NCI-H1694 (cell line): ENCODE data around the gene HIBCH.
"Not testable (repeated sequence)": the region's sequence is repeated elsewhere in the genome, so short reads cannot be mapped to it uniquely, and the experiment has no call there.

Experiments used
- DNase-seq: peaks from one replicate; lab custom pipeline; 2025; lab: John Stamatoyannopoulos, UW

Gene HIBCH

DNA sequence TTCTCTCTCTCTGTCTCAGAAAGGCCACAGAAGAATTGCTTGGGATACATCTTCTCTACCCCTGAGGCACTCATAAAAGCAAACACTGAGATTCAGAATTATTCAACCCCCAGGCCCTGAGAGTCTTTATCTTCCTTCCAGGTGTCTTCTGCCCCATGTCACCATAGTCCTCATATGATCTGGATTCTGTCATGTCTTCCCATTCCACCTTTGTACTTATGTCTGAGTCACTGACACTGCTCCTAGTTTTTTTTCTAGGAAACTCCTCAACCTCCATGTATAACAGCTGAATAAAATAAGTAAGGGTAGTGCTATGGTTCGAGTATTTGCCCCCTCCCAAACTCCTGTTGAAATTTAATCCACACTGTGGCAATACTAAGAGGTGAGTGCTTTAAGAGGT, 11.6 kb downstream of the HIBCH start:
- no peak for DNase-seq

DNA sequence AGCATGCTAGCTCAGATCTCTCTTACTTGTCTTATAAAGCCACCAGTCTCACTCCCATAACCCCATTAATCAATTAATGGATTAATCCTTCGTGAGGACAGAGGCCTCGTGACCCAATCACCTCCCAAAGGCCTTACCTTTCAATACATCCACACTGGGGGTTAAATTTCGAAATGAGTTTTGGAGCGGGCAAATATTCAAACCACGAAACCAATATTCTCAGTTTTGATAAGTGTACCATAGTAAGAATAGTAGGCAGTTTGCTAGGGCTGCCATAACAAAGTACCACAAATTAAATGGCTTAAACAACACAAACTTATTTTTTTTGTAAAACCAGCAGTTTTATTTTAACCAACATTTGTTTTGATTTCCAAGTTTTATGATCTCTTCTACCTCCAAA, 15.2 kb downstream of the HIBCH start:
- DNase-seq: no peak

DNA sequence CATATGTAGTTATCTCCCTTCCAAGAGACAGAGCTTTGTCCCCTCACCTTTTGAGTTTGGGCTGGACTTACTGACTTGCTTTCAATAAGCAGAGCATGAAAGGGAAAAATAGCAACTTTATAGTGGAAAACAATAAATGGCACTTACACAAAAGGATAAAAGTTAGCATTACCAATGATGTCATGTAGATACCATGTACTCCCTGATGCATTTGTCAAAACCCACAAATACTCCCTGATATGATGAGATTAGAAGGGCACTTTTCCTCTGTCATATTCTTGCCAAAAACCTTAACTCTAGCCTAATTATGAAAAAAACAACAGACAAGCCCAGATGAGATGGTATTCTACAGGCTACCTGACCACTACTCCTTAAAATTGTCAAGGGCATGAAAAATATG, 16.0 kb downstream of the HIBCH start:
- DNase-seq: no peak

DNA sequence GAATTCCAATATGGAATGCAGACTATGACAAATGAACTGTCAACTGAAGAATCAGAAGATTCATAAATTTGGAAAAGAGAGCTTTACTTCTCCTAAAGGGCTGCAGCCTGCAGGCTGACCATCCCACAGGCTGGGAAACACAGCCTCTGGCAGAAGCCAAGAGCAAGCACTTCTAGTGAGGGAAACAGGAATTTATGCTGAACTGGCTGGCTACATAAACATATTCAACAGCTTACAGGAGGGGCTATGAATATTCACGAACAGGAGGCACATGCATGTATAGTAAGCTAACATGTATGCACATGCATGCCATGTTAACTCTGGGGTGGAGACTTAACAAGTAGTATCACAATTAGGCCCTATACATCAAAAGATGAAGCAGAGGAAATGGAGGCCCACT, 17.6 kb downstream of the HIBCH start:
- no peak for DNase-seq

DNA sequence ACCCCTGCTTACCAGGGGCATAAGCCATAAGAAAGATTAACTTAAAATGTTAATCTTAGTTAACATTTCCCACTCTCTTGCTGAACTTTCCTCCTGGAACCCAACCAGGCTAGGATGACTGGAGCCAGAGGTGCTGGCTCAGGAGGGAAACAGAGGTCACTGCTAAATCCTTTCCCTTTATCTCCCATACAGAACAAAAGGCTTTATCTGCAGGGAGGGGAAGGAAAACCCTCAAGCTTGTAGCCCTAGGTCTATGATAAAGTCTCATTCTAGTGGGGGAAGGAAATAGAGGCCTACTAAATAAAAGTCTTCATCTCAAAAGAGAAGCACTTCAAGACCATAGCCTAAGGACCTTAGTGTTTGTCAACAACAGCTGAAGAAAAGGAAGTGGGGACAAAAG, 18.6 kb downstream of the HIBCH start:
- DNase-seq: no peak

DNA sequence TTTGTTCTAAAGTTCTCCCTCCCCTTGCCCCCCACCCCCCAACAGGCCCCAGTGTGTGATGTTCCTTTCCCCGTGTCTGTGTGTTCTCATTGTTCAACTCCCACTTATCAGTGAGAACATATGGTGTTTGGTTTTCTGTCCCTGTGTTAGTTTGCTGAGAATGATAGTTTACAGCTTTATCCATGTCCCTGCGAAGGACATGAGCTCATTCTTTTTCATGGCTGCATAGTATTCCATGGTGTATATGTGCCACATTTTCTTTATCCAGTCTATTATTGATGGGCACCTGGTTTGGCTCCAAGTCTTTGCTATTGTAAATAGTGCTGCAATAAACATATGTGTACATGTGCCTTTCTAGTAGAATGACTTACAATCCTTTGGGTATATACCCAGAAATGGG, 21.7 kb downstream of the HIBCH start:
- DNase-seq: not testable (repeated sequence)

DNA sequence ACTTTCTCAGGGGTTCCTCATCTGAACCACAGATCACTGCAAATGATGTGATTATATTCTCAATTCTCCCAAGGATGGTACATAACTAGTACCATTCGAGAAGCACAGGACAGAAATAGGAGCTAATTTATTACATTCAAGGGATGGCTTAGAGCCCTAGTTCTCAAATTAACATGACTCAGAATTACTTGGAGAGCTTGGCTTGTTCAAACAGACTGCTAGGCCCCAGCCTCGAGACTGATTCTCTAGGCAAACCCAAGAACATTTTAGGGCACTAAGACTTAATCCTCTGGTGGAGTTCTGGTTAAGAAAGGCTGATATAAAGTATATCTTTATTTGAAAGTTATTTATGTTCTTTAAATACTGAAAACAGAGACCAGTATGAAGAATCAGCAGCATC, 35.8 kb downstream of the HIBCH start:
- no peak for DNase-seq

DNA sequence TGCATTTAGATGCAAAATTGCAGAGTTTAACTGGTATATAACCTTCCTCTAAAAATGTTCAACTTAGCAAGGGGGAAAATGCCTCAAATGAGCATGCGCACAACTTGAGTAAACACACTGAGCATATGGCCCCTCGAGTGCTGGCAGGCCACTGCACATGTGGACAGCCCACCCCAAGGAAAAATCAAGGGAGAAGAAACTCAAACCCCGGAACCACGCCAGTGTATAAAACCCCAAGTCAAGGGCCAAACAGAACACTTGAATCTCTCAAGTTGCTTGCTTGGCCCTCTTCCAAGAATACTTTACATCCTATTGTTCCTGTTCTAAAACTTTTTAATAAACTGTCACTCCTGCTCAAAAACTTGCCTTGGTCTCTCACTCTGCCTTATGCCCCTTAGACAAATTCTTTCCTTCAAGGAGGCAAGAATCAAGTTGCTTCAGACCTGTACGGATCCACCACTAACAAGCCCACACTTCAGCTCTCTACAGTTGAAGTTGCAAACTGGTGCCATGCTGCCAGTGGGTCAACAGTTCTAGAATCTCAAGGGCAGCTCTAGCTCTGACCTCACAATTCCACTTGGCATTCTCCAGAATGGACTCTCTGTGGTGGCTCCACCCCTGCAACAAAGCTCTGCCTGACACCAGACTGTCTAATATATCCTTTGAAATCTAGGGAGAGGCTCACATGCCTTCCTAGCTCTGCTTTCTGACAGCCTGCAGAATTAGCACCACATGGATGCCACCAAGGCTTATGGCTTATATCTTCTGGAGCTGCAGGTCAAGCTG, 38.9 kb downstream of the HIBCH start:
- DNase-seq: no peak

DNA sequence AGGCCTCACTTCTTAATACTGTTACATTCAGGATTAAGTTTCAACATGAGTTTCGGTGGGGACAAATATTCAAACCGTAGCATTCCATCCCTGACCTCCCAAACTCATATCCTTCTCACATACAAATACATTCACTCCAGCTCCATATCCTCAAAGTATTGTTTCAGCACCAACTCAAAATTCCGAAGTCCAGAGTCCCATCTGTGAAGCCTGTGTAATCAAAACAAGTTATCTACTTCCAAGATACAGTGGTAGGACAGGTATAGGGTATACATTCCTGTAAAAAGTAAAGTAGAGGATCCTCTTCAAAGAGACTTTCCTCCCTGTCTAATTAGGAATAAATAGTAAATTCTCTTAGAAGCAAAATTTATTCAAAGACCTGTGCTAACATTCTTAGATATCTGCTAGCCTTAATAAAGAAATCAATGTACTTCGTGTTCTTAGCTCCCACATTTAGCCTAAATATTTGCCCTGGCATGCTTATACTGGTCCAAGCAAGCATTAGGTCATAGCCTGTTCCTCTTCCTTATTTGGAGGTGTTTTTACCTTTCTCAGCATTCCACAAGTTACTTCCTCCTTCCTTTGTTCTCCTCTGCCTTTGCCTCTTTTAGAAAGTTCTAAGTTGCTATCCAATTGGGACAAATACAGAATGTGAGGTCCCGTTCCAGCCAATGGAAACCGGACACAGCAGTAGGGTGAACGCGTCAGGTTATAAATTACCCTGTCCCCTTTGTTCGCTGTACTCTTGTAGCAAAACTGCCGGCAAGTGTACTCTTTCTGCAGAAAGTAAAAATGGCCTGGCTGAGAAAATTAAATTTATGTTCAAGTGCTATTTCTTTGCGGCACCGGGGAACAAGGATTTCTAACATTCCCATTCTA, 40.1 kb downstream of the HIBCH start:
- DNase-seq: not testable (repeated sequence)

DNA sequence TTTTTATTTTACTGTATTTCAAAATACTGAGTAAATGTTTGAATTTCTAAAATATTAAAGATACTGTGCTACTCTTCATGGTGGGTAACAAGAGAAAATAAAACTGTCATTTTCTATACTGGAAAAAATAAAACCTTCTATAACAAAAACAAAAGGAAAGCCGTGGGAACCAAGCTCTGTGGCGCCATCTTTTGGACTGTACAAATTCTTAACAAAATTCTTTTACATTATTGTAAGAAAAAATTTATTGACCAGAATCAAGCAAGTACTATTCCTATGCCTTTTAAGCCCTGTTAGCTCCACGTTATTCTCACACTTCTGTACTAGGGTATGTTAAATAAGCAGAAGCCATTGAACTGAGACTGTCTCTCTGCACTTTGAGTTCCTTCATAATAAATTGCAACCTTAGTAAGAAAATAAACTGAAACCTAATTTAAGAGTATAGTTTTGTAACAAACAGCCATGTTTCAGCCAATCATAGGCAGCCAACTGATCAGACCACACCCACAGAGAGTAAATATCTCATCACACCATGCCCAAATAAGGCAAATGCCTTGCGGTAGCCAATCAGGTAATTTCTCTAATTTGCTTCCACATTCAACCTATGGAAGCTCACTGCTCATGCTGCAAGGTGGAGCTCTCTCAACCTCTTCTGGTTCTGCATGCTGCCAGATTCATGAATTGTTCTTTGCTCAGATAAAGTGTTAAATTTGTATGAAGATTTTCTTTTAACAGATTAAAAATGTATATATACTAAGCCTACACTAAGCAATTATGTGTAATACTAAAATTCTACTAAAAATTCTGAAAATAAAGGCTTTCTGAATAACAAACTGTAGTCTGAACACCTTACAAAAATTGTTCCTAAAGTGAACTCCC, 42.2 kb downstream of the HIBCH start:
- DNase-seq: peak; percentile 3

DNA sequence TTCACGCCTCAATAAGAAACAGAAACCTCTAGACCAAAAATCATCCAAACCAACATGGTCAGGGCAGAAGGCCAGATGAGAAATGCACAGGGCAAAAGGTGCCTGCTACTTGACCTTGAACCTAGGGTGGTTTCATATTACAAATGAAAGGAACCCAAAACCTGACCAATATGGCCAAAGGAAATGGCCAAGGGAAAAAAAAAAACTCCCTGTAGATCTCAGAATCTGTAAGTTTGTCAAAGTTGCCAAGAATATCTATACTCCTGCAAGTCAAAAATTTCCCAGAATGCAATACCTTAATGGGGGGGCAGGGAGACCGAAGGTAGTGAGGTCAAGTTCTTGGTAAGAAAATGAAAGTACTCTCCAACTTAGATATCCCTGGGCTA, 47.2 kb downstream of the HIBCH start:
- no peak for DNase-seq

DNA sequence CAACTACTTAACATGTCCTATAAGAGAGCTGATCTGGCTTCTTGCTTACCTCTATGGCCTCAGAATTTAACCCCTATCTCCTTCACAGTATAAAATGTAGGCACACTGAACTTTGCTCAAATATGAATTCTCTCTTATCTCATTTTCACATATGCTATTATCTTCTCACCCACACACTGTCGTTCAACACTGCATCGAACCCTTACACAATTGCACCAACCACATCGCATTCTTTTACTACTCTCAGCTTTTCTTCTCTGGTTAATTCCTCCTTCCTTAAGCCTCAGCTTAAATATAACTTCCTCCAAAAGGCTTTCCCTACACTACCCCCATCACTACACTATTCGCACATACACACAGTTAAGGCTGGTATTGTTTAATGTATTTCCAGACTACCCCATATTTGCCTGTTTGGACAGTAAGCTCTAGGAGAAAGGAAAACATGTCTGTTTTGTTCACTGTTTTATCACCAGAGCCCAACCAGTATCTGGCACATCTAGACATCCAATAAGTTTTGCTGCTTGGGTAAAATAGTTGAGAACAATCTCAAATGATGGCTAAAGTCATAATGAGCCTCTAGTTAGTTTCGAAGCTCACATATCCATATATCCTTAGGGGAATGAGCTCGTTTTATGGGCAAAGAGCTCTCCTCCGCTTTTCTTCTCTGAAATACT, 47.7 kb downstream of the HIBCH start:
- no peak for DNase-seq

DNA sequence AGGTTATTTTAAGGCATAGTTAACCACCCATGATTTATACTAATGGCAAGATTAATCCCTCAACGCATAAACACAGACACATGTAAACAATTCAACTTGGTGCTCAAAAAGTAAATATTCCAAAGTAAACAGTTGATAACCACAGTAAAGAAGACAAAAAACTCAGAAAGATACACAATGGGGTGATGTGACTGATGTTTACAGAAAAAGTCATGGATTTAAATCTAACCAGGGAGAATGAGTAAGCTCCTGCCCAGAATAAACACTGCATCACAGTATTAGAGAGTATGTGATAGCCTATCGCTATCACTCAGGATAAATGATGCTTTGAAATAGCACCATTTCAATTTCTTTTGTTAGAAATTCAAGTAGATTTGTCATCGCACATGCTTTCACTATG, 49.3 kb downstream of the HIBCH start:
- no peak for DNase-seq

DNA sequence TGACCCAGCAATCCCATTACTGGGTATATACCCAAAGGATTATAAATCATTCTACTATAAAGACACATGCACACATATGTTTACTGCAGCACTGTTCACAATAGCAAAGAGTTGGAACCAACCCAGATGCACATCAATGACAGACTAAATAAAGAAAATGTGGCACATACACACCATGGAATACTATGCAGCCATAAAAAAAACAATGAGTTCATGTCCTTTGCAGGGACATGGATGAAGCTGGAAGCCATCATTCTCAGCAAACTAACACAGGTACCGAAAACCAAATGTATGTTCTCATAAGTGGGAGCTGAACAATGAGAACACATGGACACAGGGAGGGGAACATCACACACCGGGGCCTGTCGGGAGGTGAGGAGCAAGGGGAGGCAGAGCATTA, 49.9 kb downstream of the HIBCH start:
- DNase-seq: not testable (repeated sequence)

DNA sequence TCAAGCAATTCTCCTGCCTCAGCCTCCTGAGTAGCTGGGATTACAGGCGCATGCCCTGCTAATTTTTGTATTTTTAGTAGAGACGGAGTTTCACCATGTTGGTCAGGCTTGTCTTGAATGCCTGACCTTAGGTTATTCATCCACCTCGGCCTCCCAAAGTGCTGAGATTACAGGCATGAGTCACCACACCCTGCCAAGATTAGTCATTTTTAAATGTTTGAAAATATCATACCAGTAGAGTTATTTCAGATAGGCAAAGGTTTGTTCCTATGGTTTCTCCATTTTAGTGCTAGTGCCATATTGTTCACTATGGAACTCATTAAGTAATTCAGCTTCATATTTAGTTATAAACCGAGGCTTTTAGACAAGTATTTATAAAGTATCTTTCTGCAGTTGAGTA, 52.3 kb downstream of the HIBCH start:
- no peak for DNase-seq

DNA sequence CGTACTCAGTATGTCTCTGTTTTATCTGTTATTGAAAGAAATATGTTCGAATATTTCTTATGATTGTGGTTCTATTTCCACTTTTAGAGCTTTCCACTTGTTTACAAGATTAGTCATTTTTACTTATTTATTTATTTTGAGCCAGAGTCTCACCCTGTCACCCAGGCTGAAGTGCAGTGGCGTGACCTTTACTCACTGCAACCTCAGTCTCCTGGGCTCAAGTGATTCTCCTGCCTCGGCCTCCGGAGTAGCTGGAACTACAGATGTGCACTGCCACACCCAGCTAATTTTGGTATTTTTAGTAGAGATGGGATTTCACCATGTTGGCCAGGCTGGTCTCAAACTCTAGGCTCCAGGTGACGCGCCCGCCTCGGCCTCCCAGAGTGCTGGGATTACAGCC, 53.3 kb downstream of the HIBCH start:
- DNase-seq: no peak

DNA sequence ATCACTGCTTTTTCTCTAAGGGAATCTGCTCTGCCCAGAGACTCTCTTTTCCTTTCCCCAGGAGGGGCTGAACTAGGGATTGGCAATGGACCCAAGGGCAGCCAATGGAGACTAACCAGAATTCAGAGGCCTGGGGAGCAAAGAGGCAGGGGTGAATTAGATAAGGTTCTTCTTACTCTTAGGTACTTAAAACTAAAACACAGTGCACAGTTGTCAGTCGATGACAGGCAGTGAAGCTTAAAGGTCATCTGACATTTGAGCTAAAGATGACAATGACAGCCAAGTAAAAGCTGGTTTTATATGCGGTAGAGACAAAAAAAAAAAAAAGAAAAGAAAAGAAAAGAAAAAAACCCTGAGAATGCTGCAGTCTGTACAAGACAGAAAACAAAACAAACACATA, 57.8 kb downstream of the HIBCH start:
- no peak for DNase-seq

DNA sequence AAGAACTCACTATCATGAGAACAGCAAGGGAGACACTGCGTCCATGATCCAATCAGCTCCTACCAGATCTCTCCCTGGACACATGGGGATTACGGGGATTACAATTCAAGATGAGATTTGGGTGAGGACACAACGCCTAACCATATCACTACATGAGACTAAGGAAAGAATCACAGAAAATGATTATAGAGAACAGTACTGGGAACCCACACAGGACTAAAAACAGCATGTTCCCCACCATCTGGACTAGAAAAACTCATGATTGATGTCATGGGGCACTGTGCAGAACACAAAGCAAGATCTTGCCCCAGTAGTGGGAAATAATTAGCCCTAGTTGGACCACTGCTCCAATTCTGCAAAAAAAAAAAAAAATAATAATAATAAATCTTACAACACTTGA, 63.5 kb downstream of the HIBCH start:
- no peak for DNase-seq

DNA sequence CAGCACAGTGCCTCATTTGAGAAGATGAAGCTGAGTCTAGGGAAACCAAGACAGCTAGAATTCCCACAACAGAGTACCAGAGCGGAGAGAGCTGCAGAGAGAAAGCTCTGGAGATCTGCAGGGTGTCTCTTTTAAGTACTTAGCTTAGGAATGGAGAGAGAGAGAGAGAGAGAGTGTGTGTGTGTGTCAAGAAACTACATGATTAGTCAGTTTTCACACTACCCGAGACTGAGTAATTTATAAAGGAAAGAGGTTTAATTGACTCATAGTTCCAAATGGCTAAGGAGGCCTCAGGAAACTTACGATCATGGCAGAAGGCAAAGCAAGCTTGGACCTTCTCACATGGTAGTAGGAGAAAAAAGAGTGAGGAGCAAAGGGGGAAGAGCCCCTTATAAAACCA, 64.0 kb downstream of the HIBCH start:
- DNase-seq: no peak

DNA sequence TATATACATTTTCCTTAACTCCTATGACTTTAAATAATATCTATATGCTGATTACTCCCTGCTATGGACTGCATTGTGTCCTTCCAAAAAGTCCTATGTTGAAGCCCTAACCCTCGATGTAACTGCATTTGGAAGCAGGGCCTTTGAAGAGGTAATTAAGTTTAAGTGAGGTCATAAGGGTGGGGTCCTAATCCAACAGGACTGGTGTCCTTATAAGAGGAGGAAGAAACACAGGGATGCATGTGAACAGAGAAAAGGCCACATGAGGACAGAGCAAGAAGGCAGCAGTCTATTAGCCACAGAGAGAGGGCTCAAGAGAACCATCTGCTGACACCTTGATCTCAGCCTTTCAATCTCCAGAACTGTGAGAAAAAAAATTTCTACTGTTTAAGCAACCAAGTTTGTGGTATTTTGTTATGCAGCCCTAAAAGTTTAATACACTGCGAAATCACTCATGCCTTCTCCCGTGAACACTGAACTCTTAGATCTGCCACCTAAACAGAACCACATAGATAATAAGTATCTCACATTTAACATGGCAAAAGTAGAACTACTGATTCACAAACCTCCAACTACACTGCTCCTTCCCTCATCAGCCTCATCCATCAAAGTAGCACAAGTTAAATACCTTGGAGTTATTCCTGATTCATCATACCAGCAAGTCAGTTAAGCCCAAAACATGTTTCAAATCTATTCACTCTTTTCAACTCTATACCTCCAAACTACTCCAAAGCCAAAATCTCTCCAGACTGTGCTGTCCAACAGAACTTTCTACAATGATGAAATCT, 65.4 kb downstream of the HIBCH start:
- no peak for DNase-seq

DNA sequence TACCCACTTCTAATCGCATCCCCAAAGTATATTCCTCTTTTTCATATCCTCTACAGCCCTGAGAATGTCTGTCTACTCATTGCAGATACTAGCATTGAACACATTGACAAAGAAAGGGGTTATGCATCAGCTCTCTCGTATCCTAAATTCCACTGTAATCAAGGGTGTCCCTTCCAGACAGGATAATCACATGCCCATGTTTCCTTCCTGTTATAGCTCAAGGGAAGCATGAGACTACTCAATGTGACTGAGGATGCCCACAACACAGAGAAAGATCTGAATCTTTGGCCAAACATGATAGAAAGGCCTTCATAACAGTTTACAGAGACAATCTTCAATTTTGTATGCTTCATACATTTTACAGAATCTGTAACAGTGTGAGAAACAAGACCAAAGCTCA, 69.2 kb downstream of the HIBCH start:
- DNase-seq: no peak
